ENCODE data around the gene U2AF1L4.
"Not testable (repeated sequence)": the region's sequence is repeated elsewhere in the genome, so short reads cannot be mapped to it uniquely, and the experiment has no call there.

U2AF1L4 gene

DNA sequence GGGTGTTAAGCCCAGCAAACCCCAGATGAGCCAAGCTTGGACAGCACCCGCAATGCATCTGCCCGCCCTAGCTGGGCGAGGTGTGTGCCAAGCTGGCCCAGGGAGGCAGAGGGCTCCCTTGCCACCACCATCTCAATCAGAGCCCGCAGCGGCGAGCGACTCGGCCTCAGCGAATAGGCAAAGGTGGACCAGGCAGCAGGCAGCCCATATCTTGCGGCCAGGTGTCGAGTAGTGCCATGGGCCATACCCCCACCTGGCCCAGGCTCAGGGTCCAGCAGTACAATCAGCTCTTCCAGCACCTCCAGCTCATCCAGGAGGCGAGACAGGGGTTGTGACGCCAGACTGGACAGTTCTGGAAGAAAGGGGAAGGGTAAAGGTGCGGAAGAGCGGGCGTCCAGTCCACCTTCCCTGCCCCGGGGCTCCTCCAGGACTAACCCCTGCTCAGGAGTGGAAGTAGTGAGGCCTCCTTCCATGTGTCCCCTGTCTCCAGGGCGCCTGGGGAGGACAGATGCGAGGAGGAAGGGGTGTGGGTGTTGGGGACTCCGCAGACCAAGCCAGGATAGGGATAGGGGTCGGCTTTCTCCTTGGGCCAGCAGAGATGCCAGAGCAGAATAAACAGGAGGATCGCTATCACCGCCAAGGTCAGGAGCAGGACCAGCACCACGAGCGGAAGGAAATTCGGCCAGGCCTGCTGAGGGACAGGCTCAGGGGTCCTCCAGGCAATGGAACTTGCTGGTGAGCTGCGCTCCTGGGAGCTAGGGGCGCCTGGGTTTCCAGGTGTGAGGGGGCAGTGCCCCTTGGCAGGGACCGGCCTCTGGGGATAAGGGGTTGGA, 5.7 kb downstream of the U2AF1L4 start:
- DNase-seq: no peak

GRCh38 chr19:35738887-35739229, 6.4 kb downstream of the U2AF1L4 start:
- no peak for DNase-seq

GRCh38 chr19:35738021-35738886, 7.0 kb downstream of the U2AF1L4 start:
- DNase-seq: no peak

DNA sequence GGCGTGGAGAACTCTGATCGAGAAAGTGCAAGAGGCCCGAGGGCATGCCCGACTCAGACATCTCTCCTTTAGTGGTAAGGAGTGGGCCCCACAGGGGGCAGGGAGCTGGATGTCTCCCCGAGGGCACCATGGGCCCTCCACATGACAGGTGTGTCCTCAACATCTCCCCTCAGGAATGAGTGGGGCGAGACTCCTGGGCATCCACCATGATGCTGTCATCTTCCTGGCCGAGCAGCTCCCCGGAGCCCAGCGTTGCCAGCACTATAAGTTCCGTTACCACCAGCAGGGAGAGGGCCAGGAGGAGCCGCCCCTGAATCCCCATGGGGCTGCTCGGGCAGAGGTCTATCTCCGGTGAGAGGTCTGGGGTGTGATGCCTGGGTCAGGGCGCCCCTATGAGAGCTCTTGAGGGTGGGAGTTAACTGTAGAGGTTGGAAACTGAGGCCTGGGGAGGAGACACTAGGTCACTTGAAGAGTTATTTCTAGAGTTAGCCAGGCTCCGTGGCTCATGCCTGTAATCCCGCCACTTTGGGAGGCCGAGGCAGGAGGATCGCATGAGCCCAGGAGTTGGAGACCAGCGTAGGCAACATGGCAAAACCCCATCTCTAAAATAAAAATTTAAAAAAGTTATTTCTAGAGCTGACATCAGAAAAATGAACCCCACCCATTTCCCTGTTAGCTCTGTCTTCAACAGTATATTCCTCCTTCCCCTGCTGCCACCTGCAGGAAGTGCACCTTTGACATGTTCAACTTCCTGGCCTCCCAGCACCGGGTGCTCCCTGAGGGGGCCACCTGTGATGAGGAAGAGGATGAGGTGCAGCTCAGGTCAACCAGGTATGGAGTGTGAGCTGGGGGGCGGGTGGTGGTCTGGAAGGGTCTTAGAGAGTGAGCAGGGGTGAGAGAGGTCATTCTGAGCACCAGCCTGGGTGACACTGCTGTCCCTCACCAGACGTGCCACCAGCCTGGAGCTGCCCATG, 8.0 kb downstream of the U2AF1L4 start:
- DNase-seq: no peak

DNA sequence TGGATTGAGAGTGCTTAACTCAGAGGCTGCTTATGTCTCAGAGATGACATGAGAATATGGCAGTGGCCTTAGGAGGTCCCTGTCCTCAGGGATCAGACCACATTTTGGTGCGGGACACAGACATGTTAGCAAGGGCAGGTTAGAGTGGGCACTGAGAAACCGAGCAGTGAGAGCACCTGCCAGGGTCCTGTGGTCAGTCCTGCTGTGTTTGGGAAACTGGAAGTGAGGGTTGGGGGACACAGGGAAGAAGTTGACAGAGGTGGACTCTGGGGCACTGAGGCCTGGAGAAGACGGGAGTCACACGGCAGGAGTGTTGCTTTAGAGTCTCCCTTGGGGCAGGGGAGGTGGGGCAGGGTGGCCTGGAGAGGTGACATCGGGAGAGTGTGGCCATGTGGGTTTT, 10.3 kb downstream of the U2AF1L4 start:
- no peak for DNase-seq

DNA sequence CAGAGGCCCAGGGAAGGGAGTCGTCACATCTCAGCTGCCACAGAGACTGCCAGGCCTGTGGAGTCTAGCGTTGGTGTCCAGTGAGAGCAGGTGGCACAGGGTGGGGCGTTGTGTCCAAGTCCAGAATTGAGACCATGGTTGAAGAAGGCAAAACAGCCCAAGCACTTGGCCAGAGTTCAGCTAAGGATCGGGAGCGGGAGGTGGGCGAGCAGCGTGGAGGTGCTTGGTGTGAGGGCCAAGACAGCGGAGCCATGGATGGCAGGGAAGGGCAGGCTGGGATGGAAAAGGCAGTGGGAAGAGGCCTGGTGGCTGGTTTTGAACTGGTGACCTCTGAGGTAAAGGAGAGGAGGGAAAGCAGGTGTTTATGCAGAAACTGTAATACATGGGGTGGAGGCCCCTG, 10.9 kb downstream of the U2AF1L4 start:
- no peak for DNase-seq

- no peak for DNase-seq
Measured at GRCh38 chr19:35733180-35734125, 11.8 kb downstream of the U2AF1L4 start.

- DNase-seq: no peak
Measured at GRCh38 chr19:35732540-35733179, 12.6 kb downstream of the U2AF1L4 start.

DNA sequence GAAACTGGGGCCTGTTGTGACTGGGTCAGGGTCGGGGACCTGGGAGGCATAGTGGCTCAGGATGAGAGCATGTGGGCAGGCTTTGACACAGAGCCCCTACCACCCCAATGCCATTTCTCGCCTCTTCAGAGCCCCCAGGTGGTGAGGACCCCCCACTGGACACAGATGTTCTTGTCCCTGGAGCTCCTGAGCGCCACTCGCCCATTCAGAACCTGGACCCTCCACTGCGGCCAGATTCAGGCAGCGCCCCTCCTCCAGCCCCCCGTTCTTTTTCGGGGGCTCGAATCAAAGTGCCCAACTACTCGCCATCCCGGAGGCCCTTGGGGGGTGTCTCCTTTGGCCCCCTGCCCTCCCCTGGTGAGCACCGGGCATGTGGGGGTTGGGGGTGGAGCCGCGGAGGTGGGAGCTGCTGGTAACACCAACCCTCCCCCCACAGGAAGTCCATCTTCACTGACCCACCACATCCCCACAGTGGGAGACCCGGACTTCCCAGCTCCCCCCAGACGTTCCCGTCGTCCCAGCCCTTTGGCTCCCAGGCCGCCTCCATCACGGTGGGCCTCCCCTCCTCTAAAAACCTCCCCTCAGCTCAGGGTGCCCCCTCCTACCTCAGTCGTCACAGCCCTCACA, 13.3 kb downstream of the U2AF1L4 start:
- DNase-seq: no peak

GRCh38 chr19:35731353-35731752, 13.9 kb downstream of the U2AF1L4 start:
- DNase-seq: no peak

GRCh38 chr19:35730326-35730725, 14.9 kb downstream of the U2AF1L4 start:
- no peak for DNase-seq

DNA sequence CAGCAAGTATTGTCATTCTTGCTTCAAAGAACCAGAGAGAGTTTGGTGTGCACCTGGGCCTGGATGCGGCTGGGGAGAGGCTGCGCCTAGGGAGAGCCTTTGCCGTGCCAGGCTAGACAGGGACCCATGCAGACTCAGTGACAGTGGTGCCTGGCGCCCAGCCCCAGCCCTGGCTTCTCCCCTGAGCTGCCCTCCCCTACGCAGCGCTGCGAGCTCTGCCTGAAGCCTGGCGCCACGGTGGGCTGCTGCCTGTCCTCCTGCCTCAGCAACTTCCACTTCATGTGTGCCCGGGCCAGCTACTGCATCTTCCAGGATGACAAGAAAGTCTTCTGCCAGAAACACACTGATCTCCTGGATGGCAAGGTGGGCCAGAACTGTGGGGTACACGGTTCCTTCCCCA, 15.5 kb downstream of the U2AF1L4 start:
- DNase-seq: no peak

- DNase-seq: no peak
Measured at GRCh38 chr19:35729021-35729420, 16.2 kb downstream of the U2AF1L4 start.

DNA sequence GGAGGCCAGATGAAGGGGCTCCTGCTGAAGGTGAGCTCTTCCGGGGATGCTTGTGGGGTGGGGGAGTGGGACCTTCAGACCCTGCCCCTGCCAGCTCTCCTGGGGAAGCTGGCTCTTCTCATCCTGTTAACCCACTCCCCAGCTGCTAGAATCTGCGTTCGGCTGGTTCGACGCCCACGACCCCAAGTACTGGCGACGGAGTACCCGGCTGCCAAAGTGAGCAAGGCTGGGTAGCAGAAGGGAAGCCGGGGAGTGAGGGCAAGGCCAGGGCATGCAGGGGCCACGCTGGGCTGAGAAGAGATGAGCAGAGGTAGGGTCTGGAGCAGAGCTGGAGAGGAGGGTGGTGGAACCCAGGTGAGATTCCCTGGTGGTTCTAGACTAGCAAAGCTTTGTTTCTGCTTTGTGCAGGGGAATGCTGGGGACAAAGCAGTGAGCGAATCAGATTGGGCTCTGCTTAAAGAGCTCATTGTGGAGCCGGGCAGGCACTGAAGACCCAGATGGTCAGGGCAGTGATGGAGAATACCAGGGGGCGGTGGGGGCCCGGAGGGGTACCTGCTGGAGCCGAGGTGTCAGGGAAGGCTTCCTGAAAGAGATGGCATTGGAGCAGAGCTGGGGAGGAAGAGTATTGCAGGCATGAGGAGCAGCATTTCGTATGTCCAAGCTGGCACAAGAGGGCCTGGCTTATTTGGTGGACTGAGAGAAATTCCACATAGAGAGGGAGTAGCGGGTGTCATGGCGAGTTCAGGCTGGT, 17.1 kb downstream of the U2AF1L4 start:
- DNase-seq: no peak

DNA sequence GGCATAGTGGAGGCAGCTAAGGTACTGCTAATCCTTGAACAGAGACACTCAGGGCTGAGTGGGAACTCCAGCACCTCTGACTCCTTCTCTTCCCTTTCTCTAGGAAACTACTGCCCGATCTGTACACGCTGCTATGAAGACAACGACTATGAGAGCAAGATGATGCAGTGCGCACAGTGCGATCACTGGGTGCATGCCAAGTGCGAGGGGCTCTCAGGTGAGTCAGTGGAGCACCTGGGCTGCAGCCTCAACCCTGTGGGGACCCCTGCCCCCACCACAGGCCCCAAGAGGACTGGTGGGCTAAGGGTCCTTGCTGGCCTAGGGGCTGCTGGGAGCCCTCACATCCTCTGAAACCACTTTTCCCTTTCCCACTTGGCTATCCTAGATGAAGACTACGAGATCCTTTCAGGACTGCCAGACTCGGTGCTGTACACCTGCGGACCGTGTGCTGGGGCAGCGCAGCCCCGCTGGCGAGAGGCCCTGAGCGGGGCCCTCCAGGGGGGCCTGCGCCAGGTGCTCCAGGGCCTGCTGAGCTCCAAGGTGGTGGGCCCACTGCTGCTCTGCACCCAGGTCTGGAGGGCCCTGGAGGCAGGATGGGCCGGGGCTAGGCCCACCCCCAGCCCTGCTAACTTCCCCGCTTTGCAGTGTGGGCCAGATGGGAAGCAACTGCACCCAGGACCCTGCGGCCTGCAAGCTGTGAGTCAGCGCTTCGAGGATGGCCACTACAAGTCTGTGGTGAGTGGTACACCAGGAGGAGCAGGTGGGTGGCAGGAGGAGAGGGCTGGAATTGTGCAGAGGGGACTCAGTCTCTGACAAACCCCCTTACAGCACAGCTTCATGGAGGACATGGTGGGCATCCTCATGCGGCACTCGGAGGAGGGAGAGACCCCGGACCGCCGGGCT, 17.9 kb downstream of the U2AF1L4 start:
- no peak for DNase-seq

- DNase-seq: no peak
Measured at GRCh38 chr19:35725216-35725861, 19.9 kb downstream of the U2AF1L4 start.

DNA sequence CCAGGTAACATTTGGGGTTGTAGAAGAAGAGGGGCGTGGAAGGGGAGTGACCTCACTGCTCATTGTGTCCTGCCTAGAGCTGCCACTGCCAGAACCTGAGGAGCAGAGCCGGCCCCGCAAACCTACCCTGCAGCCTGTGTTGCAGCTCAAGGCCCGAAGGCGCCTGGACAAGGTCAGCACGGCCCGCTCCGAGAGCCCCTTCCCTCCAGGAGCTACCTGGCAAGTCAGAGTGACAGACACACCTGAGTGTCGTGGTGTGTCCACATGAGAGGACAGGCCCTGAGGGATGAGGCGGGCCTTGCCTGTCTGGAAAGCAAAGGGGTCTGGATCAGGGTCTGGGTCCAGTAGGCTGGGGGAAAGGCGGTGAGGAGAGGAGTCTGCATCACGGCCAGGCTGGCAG, 20.7 kb downstream of the U2AF1L4 start:
- no peak for DNase-seq

- not testable (repeated sequence) for DNase-seq
Measured at GRCh38 chr19:35724132-35724531, 21.1 kb downstream of the U2AF1L4 start.
